NCI-H524 treated with DMSO at 0.1 percent for 48 hours (cell line): ENCODE data around the gene KL.

Experiments
- DNase-seq: peaks from one replicate; lab custom pipeline; 2025; lab: John Stamatoyannopoulos, UW

The KL gene

DNA sequence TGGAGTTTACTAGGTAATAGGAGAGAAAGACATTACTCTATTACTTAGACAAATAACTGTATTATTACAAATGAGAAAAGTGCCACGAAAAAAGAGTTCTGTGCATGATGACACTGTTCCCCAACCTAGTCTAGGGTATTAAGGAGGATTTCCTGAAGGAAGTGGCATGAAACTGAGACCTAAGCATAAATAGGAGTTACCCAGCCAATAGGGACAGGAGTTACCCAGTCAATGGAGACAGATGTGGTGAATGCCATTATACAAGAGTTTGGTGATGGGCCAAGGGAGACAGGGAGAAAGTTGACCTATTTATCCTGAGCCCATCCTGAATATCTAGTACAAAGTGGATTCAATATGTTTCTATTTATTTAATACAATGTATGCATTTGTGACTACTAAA lies 65.4 kb downstream of the KL start:
- no peak for DNase-seq

DNA sequence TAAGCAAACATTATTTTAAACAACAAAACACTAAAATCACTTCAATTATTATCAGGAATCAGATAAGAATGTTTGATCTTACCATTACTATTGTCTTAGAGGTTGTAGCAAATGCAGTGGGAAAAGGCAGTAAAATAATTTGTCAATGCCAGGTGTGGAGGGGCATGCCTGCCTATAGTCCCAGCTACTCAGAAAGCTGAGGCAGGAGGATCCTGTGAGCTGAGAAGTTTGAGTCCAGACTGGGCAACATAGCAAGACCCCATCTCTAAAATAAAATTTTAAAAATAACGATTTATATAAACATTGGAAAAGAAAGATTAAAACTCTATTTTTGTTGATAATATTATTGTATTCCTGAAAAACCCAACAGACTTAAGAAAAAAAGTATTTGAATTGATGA lies 66.8 kb downstream of the KL start:
- no peak for DNase-seq

DNA sequence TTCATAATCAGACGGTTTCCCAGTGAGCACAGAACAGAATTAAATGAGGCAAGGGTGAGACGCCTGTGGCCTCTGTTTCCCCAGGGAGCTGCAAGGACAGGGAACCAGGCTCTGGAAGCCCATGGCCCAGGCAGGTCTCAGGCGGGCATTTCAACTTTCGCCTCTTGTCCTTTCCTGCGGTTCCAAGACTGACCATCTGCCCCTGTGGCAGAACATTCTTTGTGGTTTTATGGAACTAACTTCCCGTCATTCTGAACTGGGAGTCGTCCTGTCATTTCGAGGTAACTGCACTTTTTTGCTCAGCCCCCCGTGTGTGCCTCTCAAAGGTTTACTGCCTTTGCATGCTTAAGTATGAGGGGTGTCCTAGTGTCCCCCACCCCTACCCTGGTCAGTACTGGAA lies 70.9 kb downstream of the KL start:
- no peak for DNase-seq

DNA sequence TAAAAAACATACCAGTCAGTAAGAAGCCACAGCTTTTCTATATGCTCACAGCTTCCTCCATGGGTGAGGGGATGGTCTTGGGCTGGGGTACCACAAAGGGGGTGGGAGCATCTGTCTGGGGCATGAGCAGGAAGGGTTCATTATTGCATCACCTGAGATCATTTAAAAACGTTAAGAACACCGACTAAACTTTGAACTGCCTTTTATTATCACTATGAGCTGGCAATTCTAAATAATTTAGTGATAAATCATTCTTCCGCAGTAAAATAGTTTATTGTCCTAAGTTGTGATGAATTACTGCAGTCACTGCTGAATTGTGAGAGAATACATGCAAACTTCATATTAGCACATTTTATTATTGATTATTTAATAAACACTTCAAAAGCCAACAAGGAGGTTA lies 71.6 kb downstream of the KL start:
- no peak for DNase-seq

DNA sequence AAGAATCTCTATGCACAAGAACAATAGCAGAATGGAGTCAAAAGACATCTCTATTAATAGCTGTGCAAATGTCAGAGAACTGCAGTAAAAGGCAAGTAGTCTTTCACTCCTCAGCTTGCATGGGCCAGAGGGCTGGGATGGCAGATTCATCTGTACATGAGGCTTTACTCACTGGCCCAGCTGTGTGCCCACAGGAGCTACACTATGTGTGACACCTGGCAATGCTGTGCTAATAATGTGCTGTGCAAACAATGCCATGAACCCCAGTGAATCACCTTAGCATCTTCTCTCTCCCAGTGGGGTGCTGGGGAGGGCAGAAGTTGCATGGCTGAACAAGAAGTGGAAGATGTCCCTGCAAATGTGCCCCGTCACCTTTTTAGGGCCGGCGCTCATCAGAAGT lies 73.1 kb downstream of the KL start:
- DNase-seq: no peak

DNA sequence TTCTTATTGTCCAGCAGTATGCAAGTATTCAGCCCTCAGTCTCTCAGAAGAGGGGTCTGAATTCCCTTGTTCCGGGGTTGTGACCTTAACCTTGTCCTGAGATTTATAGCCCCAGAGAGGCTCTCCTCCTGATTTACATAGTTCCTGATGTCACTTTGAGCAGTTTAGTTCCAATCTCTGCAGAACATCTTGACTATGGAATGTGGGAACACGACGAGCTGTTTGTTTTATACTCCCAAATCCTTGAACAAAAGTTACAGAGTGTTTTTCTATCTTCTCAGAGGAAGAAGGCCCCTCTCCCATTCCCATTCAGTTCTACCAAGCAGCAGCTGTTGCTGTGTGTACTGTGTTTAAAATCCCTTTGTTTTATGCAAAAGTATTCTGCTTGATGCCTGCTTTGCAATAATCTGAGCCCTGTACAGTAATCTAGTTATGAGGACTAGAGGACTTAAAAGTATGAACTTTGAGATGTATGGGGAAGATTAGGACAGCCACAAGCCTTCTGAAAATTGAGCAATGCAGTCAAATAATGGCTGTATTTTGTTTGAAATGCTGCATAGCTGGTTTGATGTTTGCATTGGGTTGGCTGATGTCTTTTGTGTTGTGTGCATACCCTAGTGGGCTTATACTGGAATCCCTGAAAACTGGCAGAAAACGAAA lies 74.7 kb downstream of the KL start:
- no peak for DNase-seq

DNA sequence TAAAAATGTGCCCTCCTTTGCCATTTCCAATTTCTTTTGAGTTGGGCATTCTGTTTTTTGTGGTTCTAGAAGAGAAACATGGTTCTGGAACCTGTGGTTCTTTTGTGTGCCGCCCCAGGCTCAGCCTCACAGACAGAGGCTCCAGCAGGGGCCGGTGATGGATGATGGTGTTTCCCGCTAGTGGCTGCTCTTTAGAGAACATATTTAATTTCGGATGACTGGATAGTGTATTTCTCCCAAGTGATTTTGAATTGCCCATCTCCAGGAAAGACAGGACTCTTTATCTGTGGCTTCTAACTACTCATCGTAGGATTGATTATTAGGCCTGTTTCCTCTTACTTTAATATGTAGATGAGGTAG lies 75.2 kb downstream of the KL start:
- no peak for DNase-seq

DNA sequence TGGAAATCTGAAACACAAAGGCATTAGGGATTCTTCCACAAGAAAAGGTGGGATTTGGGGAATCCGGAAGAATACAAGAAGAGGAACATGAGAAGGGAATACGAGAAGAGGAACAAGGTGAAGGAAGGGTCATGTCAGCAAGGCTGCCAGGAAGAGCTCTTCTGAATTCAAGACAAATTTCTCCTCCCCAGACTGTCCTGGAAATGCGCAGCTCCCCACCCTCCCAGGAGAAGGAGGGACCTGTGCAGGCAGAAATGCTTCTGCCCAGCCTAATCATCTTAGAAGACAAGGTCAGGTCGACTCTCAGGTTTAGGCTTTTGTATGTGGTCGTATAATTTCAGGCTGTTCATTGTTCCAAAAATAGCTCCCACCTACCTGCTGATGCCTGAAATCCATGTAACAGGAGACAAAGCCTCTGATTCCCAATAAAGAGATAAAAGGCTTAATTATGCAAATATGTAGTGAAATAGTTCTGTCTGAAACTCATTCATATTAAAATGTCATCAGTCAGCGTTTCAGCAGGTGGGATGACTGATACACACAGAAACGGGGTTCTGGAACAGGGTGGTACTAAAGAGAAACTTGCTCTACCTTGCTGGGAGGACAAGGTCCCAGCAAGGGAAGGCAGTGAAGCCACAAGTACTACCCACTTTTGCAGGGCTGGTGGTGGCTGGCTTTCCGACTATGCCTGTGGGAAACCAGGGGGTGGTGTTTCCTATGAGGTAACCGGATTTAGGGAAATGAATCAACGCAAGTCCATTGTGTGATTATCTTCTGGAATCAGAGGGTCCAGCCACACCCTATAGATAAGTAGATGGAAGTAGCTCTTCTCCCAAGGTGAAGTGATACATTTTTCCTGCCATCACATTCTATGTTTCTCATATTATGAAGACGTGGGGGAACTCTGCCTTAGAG lies 76.1 kb downstream of the KL start:
- DNase-seq: no peak

DNA sequence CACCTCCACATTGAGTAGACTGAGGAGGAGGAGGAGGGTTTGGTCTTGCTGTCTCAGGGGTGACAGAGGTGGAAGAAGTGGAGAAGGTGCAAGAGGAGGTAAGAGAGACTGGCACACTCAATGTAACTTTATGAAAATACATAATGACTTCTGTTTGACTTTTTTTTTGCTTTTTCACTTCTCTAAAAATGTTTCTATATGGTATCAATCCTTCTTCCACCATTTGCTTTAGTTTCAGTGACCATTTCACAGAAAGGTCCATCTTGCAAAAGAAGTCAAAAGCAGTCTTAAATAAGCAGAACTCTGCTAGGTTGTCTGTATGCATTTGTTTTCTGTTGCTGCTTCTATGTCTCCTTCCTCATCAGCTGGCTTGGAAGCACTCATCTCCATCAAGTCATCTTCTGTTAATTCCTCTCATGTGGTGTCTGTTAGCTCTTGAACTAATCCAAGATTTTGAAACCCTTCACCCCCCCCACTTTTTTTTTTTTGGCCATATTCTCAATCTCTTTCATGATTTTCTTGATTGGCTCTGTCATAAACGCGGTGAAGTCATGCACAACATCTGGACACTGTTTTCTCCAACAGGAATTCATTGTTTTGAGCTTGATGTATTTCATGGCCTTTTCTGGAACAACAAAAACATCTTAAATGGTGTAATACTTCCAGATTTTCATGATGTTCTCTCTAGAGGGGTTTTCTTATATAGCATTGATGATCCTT lies 80.8 kb downstream of the KL start:
- DNase-seq: no peak

DNA sequence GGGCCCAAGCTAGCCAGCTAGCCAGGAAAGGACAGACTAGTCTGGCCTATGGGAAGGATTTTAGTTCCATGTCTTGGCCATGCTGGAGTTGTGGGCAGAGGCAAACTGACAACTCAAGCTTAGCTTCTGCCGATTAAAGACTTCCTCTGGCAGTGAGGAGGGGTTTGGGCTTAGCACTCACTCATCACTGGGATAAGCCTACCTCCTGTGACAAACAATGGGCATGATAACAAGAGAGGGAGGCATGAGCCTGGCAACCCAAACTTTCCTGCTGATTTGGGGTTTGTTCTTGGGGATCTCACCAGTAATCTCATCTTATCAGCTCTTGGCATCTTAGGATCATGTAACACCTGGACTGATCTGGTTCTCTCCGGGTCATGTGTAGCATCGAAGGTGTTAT lies 83.6 kb downstream of the KL start:
- DNase-seq: no peak

DNA sequence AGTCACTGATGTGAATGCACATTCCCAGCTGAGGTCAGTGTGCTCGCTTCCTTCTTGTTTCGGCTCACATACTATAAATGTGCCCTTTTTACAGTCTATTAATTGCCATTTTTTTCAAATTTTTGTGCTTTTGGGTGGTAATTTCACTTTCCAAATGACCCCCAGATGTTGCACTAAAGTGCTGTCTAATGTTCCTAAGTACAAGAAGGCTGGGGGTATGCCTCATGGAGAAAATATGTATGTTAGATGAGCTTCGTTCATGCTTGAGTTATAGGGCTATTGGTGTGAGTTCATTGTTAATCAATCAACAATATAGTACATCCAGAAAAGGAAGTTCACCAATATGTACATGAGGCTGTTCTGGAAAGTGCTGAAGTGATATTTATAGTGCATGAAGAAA lies 84.7 kb downstream of the KL start:
- DNase-seq: no peak

DNA sequence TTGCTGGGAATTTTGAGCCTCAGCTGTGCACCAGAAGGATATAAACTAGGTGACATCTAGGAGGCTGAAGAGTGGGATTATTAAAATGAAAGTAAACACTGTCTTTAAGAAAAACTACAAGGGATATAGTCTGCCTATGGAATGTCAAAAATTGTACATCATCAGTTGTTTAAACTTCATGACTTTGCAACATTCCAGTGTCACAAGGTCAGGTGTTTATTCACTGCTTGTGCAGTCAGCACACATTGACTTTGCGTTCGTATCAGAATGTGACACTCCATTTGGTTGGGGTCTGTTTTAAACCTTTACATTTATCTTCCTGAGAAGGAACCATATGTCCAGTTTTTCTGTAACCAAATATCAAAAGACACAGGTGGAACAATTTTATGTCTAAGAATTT lies 85.6 kb downstream of the KL start:
- DNase-seq: no peak

DNA sequence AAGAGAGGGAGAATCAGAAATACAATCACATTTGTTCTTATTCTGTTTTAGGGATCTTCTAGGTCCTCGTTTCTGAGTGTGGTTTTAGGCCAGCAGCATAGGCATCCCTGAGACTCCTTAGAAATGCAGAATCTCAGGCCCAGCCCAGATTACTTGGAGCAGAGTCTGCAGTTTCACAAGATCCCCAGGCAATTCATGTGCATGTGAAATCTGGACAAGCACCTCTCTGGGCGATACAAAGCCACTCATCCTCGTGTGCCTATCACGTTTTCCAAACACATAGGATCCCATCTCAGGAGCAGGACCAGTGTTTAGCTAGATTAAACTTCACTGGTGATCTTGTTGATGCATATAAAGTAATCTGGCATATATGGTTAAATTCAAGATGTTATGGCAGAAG lies 87.2 kb downstream of the KL start:
- no peak for DNase-seq

DNA sequence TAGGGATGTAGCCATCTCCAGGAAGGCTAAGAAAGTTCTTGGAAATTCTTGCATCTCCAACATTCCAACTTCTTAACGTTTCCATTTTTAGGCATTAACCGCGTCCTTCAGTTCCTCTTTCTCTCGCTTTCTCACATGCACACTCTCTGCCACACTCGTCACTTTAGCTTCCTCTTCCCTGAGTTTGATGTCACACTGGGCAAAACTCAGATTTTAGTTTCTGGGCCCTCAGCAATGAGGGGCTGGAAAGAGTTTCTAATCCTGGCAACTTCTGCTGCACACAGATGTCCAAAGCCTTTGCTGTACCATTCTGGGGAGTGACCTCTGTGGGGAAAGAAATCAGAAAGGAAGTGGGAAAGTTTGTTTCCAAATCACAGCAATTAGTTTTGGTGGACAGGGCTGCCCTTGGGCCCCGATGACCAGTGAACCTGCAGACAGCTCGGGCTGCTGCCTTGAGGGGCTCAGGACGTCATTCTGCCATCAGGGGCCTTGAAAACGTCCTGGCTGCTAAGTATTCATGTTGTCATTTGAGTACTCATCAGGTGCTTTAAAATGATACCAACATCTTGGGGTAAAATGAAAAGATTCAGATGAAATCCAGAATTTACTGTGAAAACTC lies 89.3 kb downstream of the KL start:
- no peak for DNase-seq

DNA sequence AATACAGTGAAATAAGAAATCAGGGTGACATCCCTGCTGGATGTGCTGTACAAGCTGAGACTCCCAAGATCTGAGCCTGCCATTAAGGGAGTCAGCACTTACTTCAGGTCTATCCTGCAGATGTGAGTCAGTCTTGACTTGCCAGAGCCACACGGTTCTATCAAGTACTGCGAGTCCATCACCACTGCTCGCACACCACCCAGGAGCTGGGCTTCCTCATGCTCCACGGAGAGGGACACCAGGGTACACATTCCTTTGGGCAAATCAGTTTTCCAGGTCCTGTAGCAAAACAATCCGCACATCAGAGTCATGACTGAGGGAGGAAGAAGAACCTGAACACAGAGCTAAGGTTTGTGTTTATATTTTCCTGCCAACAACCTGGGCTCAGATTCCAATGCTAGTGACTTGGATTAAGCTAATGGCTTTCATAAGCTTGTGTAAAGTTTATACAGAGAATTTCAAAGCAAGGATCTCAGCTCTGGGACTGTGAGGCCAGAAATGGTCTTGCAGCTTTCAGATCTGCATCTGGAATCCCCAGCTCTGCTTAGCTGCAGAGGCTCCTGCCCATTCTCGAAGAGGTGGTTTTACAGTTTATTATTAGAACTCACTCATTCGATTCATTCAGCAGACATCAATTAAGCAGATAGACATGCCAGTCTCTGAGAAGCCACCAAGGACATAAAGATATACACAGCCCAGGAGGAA lies 90.6 kb downstream of the KL start:
- DNase-seq: no peak

DNA sequence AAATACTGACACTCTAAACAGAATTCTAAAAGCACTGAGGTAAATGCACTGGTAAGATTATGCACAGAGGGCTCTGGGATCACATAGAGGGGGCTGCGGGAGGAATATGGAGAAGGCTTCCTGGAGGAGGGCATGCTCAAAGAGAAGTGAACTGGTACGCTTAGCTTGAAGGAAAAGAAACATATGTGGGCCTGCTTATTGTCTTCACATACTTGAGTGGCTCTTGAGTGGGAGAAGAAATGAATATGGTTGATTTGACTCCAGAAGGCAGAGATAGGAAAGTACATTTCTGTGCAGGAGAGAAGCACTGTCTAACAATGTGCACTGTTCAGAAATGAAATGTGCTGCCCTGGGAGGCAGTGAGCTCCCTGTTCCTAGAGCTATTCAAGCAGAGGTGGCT lies 91.1 kb downstream of the KL start:
- no peak for DNase-seq

DNA sequence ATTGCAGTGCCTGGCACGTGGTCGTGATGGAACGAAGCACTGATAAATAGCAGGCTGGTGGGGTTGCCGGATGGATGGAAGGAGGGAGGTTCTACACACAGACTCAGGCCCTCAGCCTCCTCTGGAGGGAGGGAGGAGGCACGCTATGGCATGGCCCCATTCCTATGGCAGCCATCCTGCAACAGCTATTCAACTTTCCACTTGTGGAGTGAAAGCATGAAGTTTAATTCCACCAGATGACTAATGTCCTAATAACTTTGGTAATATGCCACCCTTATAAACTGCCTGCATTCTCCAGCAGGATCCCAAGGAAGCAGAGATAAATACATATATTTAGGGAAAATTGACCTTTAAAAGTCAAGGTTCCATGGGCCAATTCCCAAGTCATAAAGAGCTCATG lies 92.4 kb downstream of the KL start:
- DNase-seq: no peak

DNA sequence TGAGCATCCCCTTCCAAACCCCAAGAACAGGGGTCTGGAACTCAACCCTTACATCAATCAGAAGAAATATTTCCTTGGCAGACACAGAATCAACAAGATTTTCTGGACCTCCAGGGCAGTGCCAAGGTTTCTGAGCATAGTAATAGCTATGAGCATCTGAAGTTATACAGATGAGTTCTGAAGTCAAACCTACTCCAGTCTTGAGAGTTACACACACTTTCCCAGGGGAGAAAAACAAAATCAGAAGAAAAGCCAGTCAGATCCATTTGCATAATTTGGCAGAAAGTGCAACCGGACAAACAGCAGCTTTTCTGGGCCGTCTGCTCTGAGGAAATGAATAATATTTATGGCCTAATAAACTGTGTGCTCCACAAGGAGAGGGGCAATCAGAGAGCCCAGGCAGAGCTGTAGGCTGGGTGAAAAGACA lies 93.1 kb downstream of the KL start:
- no peak for DNase-seq

DNA sequence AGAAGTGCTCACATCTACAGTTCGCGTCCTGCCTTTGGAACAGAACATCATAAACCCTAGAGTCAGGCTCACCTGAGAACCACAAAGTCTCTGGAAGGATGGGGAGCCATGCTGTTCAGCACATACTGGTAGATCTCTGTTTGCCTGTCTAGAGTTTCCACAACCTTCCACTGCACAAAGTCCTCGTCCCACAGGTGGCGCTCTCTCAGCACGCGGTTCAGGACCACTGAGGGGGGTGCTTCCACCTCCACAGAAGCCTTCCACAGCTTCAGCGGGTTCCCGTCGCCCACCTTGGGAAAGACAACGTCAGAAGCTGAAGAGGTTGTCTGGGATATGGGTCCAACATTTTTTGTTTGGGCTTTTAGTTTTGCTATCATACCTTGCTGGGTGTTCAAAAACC lies 93.6 kb downstream of the KL start:
- DNase-seq: no peak

DNA sequence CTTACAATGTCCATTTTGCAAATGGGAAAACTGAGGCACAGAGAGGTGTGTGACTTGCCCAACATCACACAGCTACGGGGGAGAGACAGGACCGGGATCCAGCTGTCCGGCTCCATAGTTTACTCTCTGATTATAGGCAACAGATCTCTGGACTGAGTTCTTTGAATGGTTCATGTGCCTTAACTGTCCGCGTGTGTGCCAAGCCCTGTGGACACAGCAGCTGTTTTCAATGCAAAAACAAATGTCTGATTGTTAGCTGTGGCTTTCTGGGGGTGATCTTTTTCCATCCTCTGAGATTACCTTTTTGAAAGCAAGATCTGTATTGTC lies 94.1 kb downstream of the KL start:
- no peak for DNase-seq

DNA sequence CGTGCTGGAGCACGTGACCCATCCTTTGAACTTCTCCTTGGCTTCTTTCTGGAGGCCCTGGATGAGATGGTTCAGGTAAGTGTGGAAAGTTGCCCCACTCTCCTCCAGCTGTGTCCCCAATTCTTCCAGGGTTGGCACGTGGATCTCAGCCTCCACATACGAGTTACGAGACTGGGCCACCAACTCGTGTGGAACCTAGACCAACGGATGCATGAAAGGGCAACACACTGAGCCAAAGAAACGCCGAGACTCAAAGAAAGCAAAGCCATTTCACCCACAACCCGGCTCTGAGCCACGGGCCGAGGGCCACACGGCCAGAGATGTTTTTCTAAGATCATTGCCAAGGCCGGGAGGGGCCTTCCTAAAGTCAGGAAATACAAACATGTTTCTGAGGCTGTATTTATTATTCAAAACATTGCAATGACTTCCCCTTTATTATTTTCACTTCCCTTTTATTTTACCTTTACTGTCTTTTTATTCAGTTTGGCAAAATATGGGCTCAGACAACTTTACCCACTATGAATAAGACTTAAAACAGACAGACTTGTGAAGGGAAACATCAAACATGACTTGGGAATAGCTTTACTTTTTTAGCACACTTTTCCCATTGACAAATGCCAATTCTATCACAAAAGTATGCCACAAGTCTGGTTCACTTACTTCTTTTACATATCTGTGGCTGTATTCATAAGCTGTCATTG lies 94.6 kb downstream of the KL start:
- DNase-seq: no peak
